Activated T-cell treated with anti-CD3 and anti-CD28 coated beads, Interleukin-2, amount 50 U/mL, for 48 hours (primary cell): ENCODE measurements around the gene RHBDD1.

ENCODE experiments used
- DNase-seq, 2 experiments: peaks; one replicate each; pipeline ENCODE4 v3.0.0-alpha.2; 2020

The RHBDD1 gene, protein sequence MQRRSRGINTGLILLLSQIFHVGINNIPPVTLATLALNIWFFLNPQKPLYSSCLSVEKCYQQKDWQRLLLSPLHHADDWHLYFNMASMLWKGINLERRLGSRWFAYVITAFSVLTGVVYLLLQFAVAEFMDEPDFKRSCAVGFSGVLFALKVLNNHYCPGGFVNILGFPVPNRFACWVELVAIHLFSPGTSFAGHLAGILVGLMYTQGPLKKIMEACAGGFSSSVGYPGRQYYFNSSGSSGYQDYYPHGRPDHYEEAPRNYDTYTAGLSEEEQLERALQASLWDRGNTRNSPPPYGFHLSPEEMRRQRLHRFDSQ

DNA sequence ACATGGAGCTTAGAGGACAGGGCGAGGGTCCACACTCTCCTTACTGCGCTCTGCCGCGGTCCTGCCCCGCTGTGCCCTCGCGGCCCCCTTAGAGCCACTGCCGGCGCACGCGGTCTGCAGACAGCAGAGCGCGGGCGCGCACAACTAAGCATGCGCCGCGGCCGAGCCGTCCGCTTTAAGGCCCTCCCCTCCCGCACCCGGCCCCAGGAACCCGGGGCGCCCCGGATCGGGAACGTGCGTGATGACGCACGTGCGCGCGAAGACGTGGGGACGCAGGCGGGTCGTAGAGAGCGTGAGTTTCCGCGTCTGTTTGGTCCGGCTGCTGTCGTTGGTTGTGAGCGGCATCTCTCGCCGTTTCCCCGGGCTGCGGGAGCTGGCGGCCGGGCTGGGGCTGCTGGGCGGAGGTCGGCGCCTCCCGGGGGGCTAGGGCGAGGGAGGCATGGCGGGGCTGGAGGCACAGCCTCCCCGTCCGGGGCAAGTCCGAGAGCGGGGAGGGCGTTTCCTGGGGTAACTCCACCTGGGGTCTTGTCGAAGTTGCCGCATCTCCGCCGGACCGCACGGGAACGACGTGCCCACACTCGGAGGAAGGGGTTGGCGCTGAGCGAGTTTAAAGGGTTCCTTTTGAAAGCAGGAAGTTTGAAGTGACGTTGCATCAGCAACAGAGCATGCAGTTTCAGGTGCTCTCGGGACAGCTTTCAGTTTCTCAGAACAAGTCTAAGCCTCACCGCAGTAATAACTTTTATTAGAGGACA, at the start of gene RHBDD1:
Gene RHBDD1 (plus strand): TSS at position 259 of the 752 bp plus-strand sequence. CDS start 28,640 bp downstream, outside the sequence.
- DNase-seq, result peak; percentile 94 to 95

DNA sequence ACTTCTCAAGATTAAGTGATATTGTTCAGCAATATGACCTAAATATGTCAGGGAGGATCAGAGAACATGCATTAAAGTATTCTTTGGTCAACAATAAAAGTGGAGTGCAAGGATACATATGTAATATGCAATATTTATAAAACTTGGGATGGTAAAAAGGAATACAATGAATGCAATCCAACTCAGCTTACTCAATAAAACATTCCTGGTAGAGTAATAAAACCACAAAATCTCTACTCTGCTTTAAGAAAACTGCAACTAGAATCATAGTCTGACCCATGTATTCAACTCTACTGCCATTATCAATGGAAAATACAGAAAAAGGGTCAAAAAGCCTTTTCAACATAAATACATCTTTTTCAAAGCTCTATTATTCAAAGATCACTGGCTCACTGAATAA, 47.8 kb upstream of the RHBDD1 start:
- no peak for DNase-seq

DNA sequence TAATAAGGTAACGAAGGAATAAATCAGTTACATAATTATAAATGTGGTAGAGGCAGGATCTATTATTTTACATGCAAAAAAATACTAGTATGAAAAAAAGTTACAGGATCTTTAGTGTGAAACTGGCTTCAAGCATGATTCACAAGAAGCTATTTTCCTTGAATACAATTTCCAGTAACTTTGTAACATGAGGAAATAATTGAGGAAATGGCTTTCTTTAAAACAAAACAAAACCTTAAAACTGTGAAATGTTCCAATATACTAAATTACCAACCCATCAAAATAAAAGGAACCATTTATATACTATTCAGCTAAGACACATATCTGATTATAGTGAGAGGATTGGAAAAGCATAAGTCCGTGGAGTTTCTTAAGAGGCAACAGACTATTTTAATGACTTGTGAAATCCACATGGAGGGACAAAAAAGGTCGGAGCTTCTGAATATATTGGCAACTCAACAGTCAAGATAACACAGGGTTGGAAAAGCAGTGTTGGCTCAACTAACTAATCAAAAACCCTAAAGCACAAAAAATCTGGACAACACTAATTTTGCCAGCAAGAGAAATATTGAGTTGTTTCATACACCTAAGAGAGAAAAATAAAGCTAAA, 46.9 kb upstream of the RHBDD1 start:
- no peak for DNase-seq

DNA sequence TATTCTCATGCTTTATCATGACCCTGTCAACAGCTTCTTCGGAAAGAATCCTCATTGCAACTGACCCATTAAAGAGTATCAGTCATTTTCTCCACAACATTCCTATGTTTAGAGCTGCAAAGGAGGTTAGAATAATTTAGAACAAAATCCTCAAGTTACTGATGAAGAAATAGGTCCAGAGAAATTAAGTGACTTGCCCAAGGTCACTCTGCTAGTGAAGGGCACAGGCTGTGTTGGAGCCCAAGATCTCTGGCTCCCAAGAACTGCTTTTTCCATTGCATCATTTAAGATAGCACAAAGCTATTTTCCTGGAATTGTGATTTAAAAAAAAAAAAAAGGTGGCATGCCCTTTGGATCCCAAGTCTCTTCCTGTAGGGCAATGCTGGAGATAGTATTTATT, 45.8 kb upstream of the RHBDD1 start:
- no peak for DNase-seq

DNA sequence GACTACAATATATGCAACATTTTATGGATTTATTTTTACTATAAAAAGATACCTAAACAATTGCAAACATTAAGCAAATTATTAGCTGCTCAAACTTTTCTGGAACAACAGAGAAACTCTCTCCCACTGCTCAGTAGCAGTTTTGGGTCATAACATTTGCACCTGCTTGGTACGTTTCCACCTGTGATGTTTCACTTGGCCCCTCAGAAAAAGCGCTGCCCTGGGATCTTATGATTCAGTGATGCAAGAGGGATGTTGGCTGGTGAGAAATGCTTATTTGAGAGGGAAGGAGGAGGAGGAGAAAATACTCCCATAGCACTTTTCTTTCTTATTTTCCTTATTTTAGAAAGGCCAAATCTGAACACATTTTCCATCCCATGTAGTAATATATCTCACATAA, 45.4 kb upstream of the RHBDD1 start:
- no peak for DNase-seq

DNA sequence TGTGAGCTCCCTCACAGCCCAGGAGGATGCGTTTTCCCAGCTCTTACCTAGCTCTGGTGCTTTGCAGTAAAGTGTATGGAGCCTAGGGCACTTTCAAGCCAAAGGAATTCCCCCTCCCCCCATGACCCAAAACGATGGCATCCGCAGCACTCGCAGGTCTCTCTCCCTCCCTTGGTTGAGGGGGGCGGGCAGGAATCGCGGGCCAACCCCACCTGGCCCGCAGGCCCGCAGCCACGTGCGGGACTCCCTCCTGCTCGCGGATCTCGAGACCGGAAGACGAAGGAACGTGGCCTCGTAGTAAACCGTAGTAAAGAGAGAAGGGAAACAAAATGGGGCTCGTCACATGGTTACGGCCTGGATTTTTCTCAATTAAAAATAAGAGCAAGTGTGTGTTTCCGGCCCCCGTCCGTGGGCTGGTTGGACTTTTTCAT, 44.8 kb upstream of the RHBDD1 start:
- no peak for DNase-seq

DNA sequence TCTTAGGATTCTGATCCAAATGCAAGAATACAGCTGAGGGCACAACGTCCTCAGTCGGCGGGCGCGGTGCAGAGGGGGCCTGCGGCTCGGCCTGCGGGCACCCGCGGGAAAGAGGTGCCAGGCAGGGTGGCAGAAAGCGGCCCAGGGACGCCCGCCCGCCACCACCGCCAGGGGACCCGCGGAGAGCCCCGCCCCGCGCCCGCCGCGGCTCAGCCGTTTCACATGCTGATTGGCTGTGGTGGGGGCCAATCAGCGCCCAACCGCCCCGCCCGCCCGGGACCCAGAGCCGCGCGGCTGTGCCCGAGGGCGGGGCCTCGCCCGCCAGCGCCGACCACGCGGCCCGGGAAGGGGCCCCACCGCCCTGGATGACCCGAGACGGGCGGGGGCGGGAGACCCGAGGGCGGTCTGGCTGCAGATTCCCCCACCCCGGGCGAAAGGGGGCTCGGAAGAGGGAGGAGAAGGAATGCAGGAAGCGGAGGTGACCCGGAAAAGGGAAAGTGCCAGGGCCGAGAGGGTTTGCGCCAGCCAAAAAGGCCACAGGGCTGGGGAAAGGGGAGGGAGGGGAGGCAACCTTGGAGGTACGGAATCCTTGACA, 44.3 kb upstream of the RHBDD1 start:
- peak; percentile 91 to 94 for DNase-seq

DNA sequence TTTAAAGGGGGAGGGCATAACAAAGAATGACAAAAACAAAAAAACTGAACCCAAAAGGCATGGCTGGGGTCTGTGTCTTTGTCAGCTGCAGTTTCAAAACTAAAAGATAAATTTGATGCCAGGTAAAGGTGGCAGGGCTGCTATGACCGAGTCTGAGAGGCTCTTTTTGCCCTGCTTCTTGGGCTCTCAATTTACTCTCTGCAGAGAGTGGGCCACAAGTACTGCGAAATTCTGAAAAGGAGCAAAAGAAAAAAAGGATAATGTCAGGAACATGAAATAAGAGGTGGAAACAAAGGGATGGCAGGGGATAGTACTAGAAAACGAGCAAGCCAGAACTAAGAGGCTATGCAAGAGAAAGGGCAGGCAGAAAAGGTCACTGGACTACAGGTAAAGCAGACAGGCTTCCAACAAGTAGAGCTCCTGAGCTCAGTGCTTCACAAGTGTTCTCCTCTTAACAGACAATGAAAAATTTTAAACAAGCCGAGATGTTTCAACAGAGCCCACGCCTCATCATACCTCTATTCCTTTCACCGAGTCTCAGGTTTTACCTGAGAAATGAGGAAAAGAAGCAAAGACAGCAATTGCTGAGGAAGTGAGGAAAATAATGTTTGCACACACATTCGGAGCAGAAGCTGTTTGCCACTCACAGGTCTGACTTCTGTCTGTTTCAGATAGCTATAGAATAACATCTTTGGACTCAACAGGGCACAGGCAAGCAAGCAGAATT, 43.5 kb upstream of the RHBDD1 start:
- DNase-seq, result peak; percentile 17 to 19

DNA sequence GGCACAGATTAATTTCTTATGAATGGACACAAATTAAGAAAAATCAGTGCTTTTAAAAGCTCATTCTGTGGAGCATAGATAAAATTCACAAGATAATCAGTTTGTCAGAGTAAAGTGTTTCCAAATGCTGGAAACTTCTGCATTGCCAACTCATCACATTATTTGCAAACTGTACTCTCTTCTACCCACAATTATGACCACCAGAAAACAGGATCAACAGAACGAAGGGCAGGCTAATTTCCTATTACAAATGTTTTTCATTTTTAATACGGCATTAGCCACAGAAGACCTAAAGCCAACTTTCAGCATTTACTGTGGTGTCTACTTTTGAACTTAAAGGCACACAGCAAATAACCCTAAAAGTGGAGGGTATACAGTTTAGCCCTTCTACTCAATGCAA, 42.2 kb upstream of the RHBDD1 start:
- DNase-seq, result no peak

DNA sequence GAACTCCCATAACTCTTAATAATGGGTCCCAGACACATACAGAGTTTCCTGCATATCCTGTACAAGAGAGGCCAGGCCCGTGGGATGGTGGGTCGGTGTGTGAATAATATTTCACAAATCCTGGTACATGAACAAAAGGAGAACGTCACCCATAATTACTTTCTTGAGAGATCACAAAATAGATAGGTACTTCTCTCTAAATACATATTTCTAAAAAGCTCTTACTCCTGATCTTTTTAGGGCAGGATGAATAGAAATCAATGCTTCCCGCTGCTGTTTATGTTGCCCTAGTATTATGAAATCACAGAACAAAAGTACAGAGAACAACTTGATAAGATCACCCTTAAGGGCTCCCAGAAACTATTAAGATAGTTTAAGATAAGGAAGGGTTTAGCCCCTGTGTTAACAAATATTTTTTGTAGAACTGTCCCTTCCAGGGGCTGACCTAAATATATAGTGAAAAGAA, 41.6 kb upstream of the RHBDD1 start:
- no peak for DNase-seq

DNA sequence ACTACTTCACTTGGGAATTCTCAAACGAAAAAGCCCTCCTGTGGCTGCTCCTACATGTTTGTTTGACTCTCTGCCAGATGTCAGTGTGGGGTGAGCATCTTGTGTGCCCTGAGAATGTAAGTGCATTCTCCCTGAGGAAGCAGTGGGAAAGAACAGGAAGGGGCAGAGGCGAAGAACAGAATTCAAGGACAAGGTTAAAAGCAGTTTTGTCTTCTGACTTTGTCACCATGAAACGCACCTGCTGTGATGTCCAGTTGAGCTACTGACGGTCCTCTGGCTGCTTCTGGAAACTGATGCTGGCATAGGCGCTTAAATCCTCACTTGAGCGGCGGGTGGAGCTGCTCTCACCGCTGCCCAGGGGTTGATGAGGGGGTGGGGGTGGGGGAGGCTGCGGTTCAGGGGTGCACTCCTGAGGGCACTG, 41.1 kb upstream of the RHBDD1 start:
- DNase-seq, result no peak

DNA sequence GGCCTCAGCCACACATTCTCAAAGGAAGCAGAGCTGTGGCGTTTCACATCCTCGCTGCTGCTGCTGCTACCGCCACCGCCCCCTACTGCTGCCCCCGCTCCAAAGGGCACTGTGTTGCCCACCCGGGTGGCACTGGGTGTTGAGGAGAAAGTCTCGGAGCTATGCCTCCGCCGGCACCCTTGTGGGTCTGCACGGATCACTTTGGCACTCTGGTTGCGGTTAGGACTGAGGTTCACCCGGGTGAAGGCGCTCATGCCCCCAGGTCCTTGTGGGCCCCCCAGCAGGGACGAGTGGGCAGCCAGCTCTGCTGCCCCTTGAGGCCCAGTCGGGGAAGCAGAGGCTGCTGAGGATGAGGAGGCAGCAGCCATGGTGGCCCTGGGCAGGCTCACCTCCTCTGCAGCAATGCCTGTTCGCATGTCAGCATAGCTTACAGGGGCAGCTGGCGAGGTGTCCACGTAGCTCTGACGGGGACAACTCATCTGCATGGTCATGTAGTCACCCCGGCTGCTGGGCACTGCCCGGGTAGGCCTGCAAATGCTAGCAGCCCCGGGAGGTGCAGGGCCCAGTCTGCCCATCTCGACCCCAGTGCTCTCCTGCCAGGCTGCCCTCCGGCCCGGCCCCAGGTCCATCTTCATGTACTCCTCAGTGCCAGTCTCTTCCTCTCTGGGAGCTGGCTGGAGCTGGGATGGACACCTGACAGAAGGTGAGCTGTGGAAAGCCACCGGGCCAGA, 40.4 kb upstream of the RHBDD1 start:
- peak in 1 of 2 experiments; percentile 18 for DNase-seq

DNA sequence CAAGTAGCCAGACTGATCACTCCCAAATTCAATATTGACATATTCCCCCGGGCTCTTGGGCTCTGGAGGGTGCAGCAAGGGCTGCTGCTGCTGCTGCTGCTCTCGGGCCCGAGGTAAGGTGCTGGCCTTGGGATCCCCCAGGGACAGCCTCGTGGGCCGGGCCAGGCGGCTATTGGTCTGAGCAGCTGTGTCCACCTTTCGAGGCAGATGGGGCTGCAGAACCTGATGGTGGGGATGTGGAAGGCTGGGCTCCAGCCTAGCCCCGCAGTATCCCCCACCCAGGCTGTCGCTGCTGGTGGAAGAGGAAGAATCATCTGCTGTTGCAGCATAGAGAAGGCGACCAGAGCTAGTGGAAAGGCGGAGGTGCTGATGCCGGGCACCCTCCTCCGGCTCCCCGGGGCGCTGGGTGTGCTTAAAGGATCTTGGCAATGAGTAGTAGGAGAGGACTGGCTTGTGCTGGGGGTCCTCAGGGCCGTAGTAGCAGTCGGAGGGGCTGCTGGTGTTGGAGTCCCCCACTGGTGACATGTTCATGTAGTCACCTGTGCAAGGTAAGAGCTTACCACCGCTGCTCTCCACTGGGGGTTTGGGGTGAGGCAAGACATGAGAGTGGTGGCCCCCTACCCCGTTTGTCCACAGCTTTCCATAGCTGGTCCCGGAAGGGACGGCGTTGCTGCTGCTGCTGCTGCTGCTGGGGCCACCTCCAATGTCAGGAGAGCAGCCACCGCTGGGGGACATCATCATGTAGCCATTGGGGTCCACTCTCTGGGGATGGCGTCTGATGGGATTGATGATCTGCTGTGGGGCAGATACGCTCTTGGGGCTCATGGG, 39.6 kb upstream of the RHBDD1 start:
- DNase-seq, result peak in 1 of 2 experiments; percentile 19

DNA sequence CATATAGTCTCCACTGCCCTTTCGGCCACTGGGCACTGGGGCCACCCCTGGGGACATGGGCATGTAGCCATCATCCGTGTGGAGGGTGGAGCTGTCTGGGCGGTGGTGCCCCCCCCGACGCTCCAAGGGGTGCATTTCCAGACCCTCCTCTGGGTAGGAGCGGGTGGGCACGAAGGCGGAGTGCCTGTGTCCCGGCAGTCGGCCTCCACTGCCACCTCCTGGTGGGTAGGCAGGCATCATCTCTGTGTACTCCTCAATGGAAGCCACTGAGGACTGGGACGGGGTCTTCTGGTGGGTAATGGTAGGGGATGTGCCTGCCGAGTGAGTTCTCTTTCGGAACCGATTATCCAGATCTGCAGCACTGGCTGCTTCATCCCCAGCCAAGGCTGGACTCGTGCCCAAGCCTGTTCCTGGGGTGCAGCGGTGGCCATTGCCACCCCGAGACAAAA, 39.0 kb upstream of the RHBDD1 start:
- peak in 1 of 2 experiments; percentile 20 for DNase-seq

DNA sequence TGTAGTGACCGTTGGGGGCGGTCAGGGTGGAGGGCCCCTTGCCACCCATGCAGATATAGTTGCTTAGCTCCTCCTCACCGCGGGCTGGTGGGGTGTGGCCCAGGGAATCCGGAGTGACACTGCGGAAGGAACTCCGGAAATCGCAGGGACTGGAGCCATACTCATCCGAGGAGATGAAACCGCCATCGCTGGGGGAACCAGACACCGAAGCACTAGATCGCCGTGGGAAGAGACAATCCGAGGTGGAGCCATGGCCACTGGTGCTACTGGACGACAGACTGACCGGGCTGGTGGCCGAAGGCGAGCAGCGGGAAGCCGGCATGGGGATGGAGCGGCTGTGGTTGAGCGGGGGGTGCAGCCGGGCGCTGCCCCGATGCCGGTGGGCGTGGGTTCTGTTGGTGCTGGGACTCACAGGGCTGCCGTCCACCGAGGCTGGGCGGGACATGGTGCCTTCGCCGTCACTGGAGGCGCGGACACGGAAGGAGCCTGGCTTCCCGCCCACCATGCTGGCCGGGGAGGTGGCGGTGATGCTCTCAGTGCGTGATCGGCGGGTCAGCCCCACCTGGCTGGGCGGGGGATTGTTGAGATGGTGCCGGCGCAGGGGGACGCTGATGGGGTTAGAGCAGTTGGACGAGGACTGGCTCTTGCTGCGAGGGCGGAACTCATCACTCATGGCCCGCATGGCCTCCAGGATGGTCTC, 38.4 kb upstream of the RHBDD1 start:
- DNase-seq, result no peak

DNA sequence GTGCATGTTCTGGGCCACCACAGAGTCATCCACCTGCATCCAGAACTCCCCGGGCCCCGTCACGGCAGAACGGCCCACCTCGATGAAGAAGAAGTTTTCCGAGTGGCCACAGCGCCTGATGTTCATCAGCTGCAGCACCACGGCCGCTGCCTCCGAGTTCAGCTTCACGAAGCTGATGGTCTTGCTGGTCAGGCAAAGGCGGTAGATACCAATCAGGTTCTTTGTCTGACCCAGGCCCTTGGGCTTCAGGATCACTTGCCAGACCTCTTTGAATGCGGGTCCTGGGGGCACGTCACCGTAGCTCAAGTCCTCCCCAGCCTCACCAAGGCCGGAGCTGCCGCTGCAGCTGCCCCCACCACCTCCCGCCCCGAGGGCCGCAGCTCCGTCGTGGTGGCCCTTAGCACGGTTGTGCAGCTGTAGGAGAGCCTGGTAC, 37.8 kb upstream of the RHBDD1 start:
- DNase-seq, result no peak

DNA sequence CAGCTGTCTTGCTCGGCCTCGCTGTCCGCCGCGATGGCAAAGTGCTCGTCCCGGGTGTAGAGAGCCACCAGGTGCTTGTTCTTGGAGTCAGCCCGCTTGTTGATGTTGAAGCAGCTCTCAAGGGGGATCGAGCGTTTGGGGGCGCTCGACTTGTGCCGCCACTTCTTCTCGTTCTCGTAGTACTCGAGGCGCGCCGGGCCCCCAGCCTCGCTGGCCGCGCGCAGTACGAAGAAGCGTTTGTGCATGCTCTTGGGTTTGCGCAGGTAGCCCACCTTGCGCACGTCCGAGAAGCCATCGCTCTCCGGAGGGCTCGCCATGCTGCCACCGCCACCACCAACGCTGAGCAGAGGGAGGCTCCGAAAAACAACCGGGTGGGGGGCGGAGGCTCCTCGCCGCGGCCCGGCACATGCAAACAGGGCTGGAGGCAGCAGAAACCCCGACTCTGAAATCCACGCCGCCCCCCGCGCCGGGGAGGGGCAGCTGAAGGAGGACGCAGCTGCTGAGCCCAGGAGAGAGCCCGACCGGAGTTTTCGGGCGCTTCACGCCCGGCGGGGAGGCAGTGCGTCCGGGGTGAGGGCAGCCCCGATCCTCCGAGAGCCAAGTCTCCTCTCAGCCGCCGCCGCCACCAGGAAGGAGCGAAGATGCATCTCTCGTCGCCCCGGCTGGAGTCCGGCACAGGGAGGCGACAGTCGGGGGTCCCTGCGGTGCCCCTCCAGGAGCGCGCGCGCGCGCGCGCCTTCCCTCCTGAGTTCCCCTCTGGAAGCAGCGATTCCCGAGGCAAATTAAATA, 37.2 kb upstream of the RHBDD1 start:
- DNase-seq, result peak; percentile 68 to 71

DNA sequence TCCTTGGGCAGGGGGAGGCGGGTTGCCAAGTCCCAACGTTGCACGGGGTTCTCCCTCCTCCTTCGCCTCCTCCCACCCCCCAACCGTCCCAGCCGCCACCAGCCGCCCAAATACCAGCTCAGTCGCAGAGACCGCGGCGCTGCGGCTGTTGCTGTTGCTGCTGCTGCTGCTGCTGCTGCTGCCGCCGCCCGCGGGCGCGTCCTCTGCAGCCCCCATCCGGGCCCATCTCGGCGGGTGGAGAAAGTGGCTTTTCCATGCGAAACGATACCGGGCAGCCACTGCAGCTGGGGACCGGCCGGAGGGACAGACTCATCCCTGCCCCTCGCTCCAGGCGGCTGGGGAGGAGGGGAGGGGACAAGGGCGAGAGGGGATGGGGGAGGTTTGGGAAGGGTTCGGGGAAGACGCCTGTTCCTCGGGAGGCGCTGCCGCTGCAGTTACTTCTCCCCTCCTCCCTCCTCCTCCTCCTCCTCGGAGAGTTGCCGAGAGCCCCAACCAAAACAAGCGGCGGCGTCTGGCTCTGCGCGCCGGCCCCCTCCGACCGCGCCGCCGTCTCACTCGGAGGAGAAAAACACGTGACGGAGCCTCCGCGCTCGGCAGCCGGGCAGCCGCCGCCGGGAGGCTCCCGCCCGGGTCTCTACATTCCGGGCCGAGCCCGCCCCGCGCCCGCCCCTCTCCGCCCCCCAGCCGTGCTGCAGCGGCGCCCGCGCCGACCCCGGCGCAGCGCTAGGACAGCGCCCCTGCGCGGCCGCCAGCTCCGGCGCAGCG, 36.5 kb upstream of the RHBDD1 start, which contains the start of gene IRS1:
Gene IRS1 (minus strand): TSS at position 610 of the 765 bp plus-strand sequence. CDS start 1,082 bp downstream, outside the sequence.
- DNase-seq, result peak; percentile 69 to 77
